Testis (tissue), 2 donors: Measurements from ENCODE around the gene LIN7C.

Experiments
- CTCF ChIP-seq, 3 experiments: fragments of 450-650 bp in 2 of 3; fragments of 200-600 bp in 1 of 3; sonication (generic) in 1 of 3; IDR thresholded peaks; one replicate each; pipeline ENCODE4 v1.5.1; 2016 to 2019; ENCODE audit warnings: antibody characterized with exemption in 3 of 3, mild to moderate bottlenecking in 2 of 3, moderate library complexity in 1 of 3
- POLR2A ChIP-seq: fragments of 450-650 bp; IDR thresholded peaks from one replicate; pipeline ENCODE4 v1.6.1; 2017; ENCODE audit warnings: antibody characterized with exemption, mild to moderate bottlenecking, moderate library complexity

GRCh38 chr11:27520226-27520625 is 13.7 kb upstream of the LIN7C start:
- TF ChIP-seq POLR2A, result no peak
- TF ChIP-seq CTCF (IDR thresholded peaks at IDR 0.05), result no peak
